ENCODE measurements around the gene NDUFB4. TPM values are rescaled to one million over a fixed set of nuclear protein-coding genes. Genes with fewer than 3 reads are reported as not detected.
A peak's percentile ranks its signal among the peaks of the same experiment; 100 is the strongest.

NDUFB4 gene
- 100 to 1,000 TPM in 1 of 2 donors, 10 to 100 TPM in 1; 54.4 to 102 TPM for total RNA-seq

GRCh38 chr3:120596116-120596852 is at the start of gene NDUFB4:
Gene NDUFB4, plus strand, starts transcription at chr3:120596336. Its CDS starts 24 bp downstream, at chr3:120596360.
- ATAC-seq (peak; percentile 98 to 99), DNase-seq (ENCODE audit: low spot score) (peak; percentile 98)
- H3K27me3 Mint-ChIP-seq = peaks cover 10 to 14% of the 10 kb centered on the region in 2 donors
- H3K27ac Mint-ChIP-seq = no peak within 1 kb of the TSS
- no peak within 1 kb of the TSS for H3K4me3 Mint-ChIP-seq
- H3K36me3 Mint-ChIP-seq = peaks cover 4% of the 10 kb centered on the region
- H3K4me1 Mint-ChIP-seq (ENCODE audit: low read depth in 2 of 2) = peaks cover 10 to 14% of the 10 kb centered on the region in 2 donors
- H3K9me3 Mint-ChIP-seq = no peaks in the 10 kb centered on the region

- Mint-ChIP-seq H3K4me1 (ENCODE audit: low read depth in 2 of 2) (no peaks in the 10 kb centered on the region), H3K9me3 (no peaks in the 10 kb centered on the region), H3K4me3 (no peak overlapping the region), H3K36me3 (no peaks in the 10 kb centered on the region), H3K27ac (no peak overlapping the region), H3K27me3 (peaks cover 7 to 13% of the 10 kb centered on the region in 2 donors)
- ATAC-seq (no peak), DNase-seq (ENCODE audit: low spot score) (no peak)
These were observed 45.6 kb upstream of the NDUFB4 start for GRCh38 chr3:120550546-120550945.

- H3K9me3 Mint-ChIP-seq = no peaks in the 10 kb centered on the region
- no peaks in the 10 kb centered on the region for H3K36me3 Mint-ChIP-seq
- H3K27ac Mint-ChIP-seq = no peak overlapping the region
- no peak for DNase-seq (ENCODE audit: low spot score)
- no peaks in the 10 kb centered on the region for H3K4me1 Mint-ChIP-seq (ENCODE audit: low read depth in 2 of 2)
- no peak overlapping the region for H3K4me3 Mint-ChIP-seq
- no peak for ATAC-seq
- H3K27me3 Mint-ChIP-seq = peaks cover 4 to 7% of the 10 kb centered on the region in 2 donors
These were observed 43.7 kb upstream of the NDUFB4 start for GRCh38 chr3:120552184-120553172.

GRCh38 chr3:120554812-120555606 is 41.1 kb upstream of the NDUFB4 start:
- Mint-ChIP-seq H3K27me3 (peaks cover 8 to 14% of the 10 kb centered on the region in 2 donors), H3K4me1 (ENCODE audit: low read depth in 2 of 2) (peaks cover 12 to 14% of the 10 kb centered on the region in 2 donors), H3K4me3 (no peak overlapping the region), H3K27ac (no peak overlapping the region), H3K9me3 (no peaks in the 10 kb centered on the region), H3K36me3 (no peaks in the 10 kb centered on the region)
- ATAC-seq = no peak
- DNase-seq (ENCODE audit: low spot score) = no peak

- Mint-ChIP-seq H3K27me3 (peaks cover 10 to 12% of the 10 kb centered on the region in 2 donors), H3K27ac (no peak overlapping the region), H3K36me3 (no peaks in the 10 kb centered on the region), H3K4me3 (no peak overlapping the region), H3K4me1 (ENCODE audit: low read depth in 2 of 2) (peaks cover 12 to 14% of the 10 kb centered on the region in 2 donors), H3K9me3 (no peaks in the 10 kb centered on the region)
- ATAC-seq (no peak), DNase-seq (ENCODE audit: low spot score) (no peak)
These were observed 40.3 kb upstream of the NDUFB4 start for GRCh38 chr3:120555657-120556509.

- H3K4me3 Mint-ChIP-seq = no peak overlapping the region
- H3K9me3 Mint-ChIP-seq = no peaks in the 10 kb centered on the region
- peaks cover 12 to 14% of the 10 kb centered on the region in 2 donors for H3K4me1 Mint-ChIP-seq (ENCODE audit: low read depth in 2 of 2)
- peaks cover 12 to 17% of the 10 kb centered on the region in 2 donors for H3K27me3 Mint-ChIP-seq
- H3K36me3 Mint-ChIP-seq = no peaks in the 10 kb centered on the region
- H3K27ac Mint-ChIP-seq = no peak overlapping the region
- ATAC-seq = no peak
- no peak for DNase-seq (ENCODE audit: low spot score)
These were observed 39.0 kb upstream of the NDUFB4 start for GRCh38 chr3:120557115-120557514.

- DNase-seq (ENCODE audit: low spot score) = peak; percentile 82
- Mint-ChIP-seq H3K4me3 (peak overlapping the region; percentile 78), H3K9me3 (no peaks in the 10 kb centered on the region), H3K27me3 (peaks cover 12 to 19% of the 10 kb centered on the region in 2 donors), H3K27ac (peak overlapping the region in 1 of 2 donors; percentile 27), H3K36me3 (no peaks in the 10 kb centered on the region), H3K4me1 (ENCODE audit: low read depth in 2 of 2) (peaks cover 12 to 14% of the 10 kb centered on the region in 2 donors)
- ATAC-seq = peak; percentile 85 to 89
These were observed 37.3 kb upstream of the NDUFB4 start for GRCh38 chr3:120558771-120559241.

- Mint-ChIP-seq H3K36me3 (no peaks in the 10 kb centered on the region), H3K4me3 (peak overlapping the region; percentile 78), H3K9me3 (no peaks in the 10 kb centered on the region), H3K27ac (peak overlapping the region in 1 of 2 donors; percentile 19), H3K4me1 (ENCODE audit: low read depth in 2 of 2) (peaks cover 12 to 14% of the 10 kb centered on the region in 2 donors), H3K27me3 (peaks cover 12 to 19% of the 10 kb centered on the region in 2 donors)
- DNase-seq (ENCODE audit: low spot score) = no peak
- peak; percentile 26 to 34 for ATAC-seq
These were observed 36.7 kb upstream of the NDUFB4 start for GRCh38 chr3:120559242-120560061.

GRCh38 chr3:120560304-120561250 is 35.6 kb upstream of the NDUFB4 start:
- H3K36me3 Mint-ChIP-seq = no peaks in the 10 kb centered on the region

GRCh38 chr3:120561251-120562045 is 34.7 kb upstream of the NDUFB4 start:
- H3K27me3 Mint-ChIP-seq = peaks cover 18 to 19% of the 10 kb centered on the region in 2 donors
- no peak overlapping the region for H3K4me3 Mint-ChIP-seq
- ATAC-seq = peak; percentile 66 to 72
- no peak for DNase-seq (ENCODE audit: low spot score)
- no peak overlapping the region for H3K27ac Mint-ChIP-seq
- no peaks in the 10 kb centered on the region for H3K9me3 Mint-ChIP-seq
- H3K36me3 Mint-ChIP-seq = no peaks in the 10 kb centered on the region
- peaks cover 12 to 14% of the 10 kb centered on the region in 2 donors for H3K4me1 Mint-ChIP-seq (ENCODE audit: low read depth in 2 of 2)

More at GRCh38 chr3:120560304-120561250, 35.6 kb upstream of the NDUFB4 start:
- no peak for DNase-seq (ENCODE audit: low spot score)
- peaks cover 12 to 14% of the 10 kb centered on the region in 2 donors for H3K4me1 Mint-ChIP-seq (ENCODE audit: low read depth in 2 of 2)
- H3K27me3 Mint-ChIP-seq = peaks cover 15 to 19% of the 10 kb centered on the region in 2 donors
- ATAC-seq = no peak
- no peak overlapping the region for H3K27ac Mint-ChIP-seq
- no peaks in the 10 kb centered on the region for H3K9me3 Mint-ChIP-seq
- H3K4me3 Mint-ChIP-seq = no peak overlapping the region
